A673 (cell line): Measurements from ENCODE around the gene LACTBL1.

Source experiments
- EZH2 ChIP-seq: fragments of 200-600 bp; sonication (generic); IDR thresholded peaks from 2 replicates; pipeline ENCODE4 v1.6.1; 2017; ENCODE audit warnings: borderline replicate concordance, low read depth, mild to moderate bottlenecking, mixed read lengths, antibody characterized with exemption, low read length; ENCODE audit not compliant: poor library complexity, severe bottlenecking
- TF ChIP-seq, protein P1 (sequence below): fragments of 300-800, 200-600 bp; sonication (generic); conservative IDR thresholded peaks from 2 replicates; pipeline ENCODE4 v1.5.1; 2017; ENCODE audit warnings: low read depth, mild to moderate bottlenecking, antibody characterized with exemption, low read length, moderate library complexity, mixed read lengths

DNA sequence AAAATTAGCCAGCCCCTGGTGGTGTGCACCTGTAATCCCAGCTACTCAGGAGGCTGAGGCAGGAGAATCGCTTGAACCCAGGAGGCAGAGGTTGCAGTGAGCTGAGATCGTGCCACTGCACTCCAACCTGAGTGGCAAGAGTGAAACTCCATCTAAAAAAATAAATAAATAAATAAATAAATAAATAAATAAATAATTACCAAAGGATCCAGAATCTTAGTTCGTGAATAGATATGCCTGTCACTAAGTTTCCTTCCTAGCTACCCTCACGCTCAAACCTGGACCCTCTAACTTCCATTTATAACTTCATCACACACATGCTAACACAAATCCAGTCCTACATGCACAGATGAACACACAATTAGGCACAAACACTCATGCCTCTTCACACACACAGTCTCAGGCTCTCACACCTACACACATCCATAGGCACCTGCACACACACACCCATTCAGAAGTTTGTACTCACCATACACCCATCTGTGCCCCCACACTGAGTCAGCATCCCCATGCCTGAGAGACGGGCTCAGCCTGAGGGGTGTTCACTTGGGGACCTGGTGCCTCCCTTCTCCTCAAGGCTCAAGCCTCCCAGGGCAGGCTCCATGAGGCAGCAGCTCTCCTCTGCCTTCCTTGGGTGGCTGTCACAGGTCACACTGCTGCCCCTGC, 61.5 kb downstream of the LACTBL1 start:
- TF ChIP-seq, protein P1, sequence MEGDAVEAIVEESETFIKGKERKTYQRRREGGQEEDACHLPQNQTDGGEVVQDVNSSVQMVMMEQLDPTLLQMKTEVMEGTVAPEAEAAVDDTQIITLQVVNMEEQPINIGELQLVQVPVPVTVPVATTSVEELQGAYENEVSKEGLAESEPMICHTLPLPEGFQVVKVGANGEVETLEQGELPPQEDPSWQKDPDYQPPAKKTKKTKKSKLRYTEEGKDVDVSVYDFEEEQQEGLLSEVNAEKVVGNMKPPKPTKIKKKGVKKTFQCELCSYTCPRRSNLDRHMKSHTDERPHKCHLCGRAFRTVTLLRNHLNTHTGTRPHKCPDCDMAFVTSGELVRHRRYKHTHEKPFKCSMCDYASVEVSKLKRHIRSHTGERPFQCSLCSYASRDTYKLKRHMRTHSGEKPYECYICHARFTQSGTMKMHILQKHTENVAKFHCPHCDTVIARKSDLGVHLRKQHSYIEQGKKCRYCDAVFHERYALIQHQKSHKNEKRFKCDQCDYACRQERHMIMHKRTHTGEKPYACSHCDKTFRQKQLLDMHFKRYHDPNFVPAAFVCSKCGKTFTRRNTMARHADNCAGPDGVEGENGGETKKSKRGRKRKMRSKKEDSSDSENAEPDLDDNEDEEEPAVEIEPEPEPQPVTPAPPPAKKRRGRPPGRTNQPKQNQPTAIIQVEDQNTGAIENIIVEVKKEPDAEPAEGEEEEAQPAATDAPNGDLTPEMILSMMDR, result no peak
- TF ChIP-seq EZH2, result no peak
